IMR-90 (cell line): ENCODE measurements around the gene PPARG. TPM values are rescaled to one million over a fixed set of nuclear protein-coding genes. Genes with fewer than 3 reads are reported as not detected.

Experiments used
- ATAC-seq: fragments of 200-7000 bp; cut with Tn5 transposase; 2 replicates; pipeline ENCODE4 v1.9.1; 2020; ENCODE audit warnings: low read depth, mild to moderate bottlenecking, moderate library complexity
- BruUV-seq: library from RNA; stranded (reverse); fragments of 400-500 nt; replicated peaks from 2 replicates; lab custom pipeline; 2021; lab: Mats Ljungman, UMichigan
- CTCF ChIA-PET: fragments of 300-600 bp; formaldehyde crosslinking; extraction: SDS; loops from one replicate; lab custom pipeline; 2021; ENCODE audit warnings: antibody characterized with exemption; lab: Yijun Ruan, JAX
- POLR2A ChIA-PET: fragments of 300-600 bp; sonication (Branson Sonifier 250); formaldehyde crosslinking; loops from one replicate; lab custom pipeline; 2022; ENCODE audit warnings: antibody characterized with exemption; ENCODE audit not compliant: unreplicated experiment; lab: Charles Lee
- DNase-seq: peaks from one replicate; pipeline ENCODE4 v3.0.0; 2013
- H2AFZ ChIP-seq: replicated peaks from 2 replicates; pipeline ENCODE3; 2013; ENCODE audit warnings: low read length, mild to moderate bottlenecking; ENCODE audit not compliant: poor library complexity
- H2AK5ac ChIP-seq: 2 replicates; pipeline ENCODE4 v1.6.1; 2013; ENCODE audit warnings: low read depth, low read length, inconsistent platforms
- H2AK9ac ChIP-seq: replicated peaks from 2 replicates; pipeline ENCODE3; 2013; ENCODE audit warnings: mild to moderate bottlenecking, low read depth, low read length, moderate library complexity; ENCODE audit not compliant: poor library complexity
- H2BK120ac ChIP-seq: 2 replicates; pipeline ENCODE4 v1.6.1; 2013; ENCODE audit warnings: low read depth, low read length, inconsistent platforms
- H2BK15ac ChIP-seq: 3 replicates; pipeline ENCODE4 v1.6.1; 2013; ENCODE audit warnings: low read depth, low read length, inconsistent platforms
- H2BK20ac ChIP-seq: 2 replicates; pipeline ENCODE4 v1.6.1; 2013; ENCODE audit warnings: low read depth, mild to moderate bottlenecking, inconsistent platforms, low read length, moderate library complexity
- H2BK5ac ChIP-seq: 2 replicates; pipeline ENCODE4 v1.6.1; 2013; ENCODE audit warnings: mild to moderate bottlenecking, low read depth, low read length, inconsistent platforms; ENCODE audit not compliant: poor library complexity, severe bottlenecking
- H3K14ac ChIP-seq: replicated peaks from 2 replicates; pipeline ENCODE4 v1.6.1; 2013; ENCODE audit warnings: low read depth, low read length, inconsistent platforms
- H3K18ac ChIP-seq: 2 replicates; pipeline ENCODE4 v1.6.1; 2013; ENCODE audit warnings: low read depth, low read length, control low read depth
- H3K23ac ChIP-seq: 2 replicates; pipeline ENCODE4 v1.6.1; 2013; ENCODE audit warnings: low read depth, low read length, inconsistent platforms
- H3K27ac ChIP-seq: 2 replicates; pipeline ENCODE4 v1.5.1; 2013; ENCODE audit warnings: mild to moderate bottlenecking, control low read depth, low read length; ENCODE audit not compliant: insufficient read depth
- H3K27me3 ChIP-seq: 2 replicates; pipeline ENCODE4 v1.6.1; 2013; ENCODE audit warnings: low read length; ENCODE audit not compliant: control insufficient read depth, insufficient read depth
- H3K36me3 ChIP-seq: 2 replicates; pipeline ENCODE4 v1.6.1; 2013; ENCODE audit warnings: low read length, mixed read lengths; ENCODE audit not compliant: control insufficient read depth, insufficient read depth
- H3K4ac ChIP-seq: 2 replicates; pipeline ENCODE4 v1.6.1; 2013; ENCODE audit warnings: low read depth, low read length, inconsistent platforms
- H3K4me1 ChIP-seq: 2 replicates; pipeline ENCODE4 v1.6.1; 2013; ENCODE audit warnings: low read length, mixed read lengths; ENCODE audit not compliant: control insufficient read depth, insufficient read depth
- H3K4me2 ChIP-seq: 2 replicates; pipeline ENCODE4 v1.6.1; 2013; ENCODE audit warnings: low read depth, mild to moderate bottlenecking, control low read depth, low read length, moderate library complexity
- H3K4me3 ChIP-seq: 2 replicates; pipeline ENCODE4 v1.5.1; 2013; ENCODE audit warnings: low read depth, mild to moderate bottlenecking, control low read depth, low read length, moderate library complexity; ENCODE audit not compliant: insufficient read depth
- H3K56ac ChIP-seq: 2 replicates; pipeline ENCODE4 v1.6.1; 2013; ENCODE audit warnings: low read length, inconsistent platforms; ENCODE audit not compliant: insufficient read depth; ENCODE audit errors: extremely low read depth
- H3K79me1 ChIP-seq, 2 experiments: 2 replicates each; pipeline ENCODE4 v1.6.1; 2013; ENCODE audit warnings: low read length in 2 of 2, inconsistent platforms in 1 of 2, low read depth in 1 of 2
- H3K9ac ChIP-seq: 2 replicates; pipeline ENCODE4 v1.6.1; 2013; ENCODE audit warnings: low read depth, low read length, control low read depth
- H3K9me1 ChIP-seq: 2 replicates; pipeline ENCODE4 v1.6.1; 2013; ENCODE audit warnings: low read length, inconsistent platforms; ENCODE audit not compliant: insufficient read depth
- H3K9me3 ChIP-seq: 2 replicates; pipeline ENCODE4 v1.6.1; 2013; ENCODE audit warnings: low read length; ENCODE audit not compliant: control insufficient read depth, insufficient read depth
- H4K20me1 ChIP-seq: 2 replicates; pipeline ENCODE4 v1.6.1; 2013; ENCODE audit warnings: low read length, inconsistent platforms; ENCODE audit not compliant: insufficient read depth
- H4K5ac ChIP-seq: 2 replicates; pipeline ENCODE4 v1.6.1; 2013; ENCODE audit warnings: mild to moderate bottlenecking, low read depth, low read length, control low read depth
- H4K8ac ChIP-seq, 2 experiments: 2 replicates each; pipeline ENCODE4 v1.6.1; 2013; ENCODE audit warnings: low read depth in 2 of 2, low read length in 2 of 2, control low read depth in 1 of 2, inconsistent platforms in 1 of 2
- H4K91ac ChIP-seq: 2 replicates; pipeline ENCODE4 v1.6.1; 2013; ENCODE audit warnings: low read depth, low read length, inconsistent platforms; ENCODE audit not compliant: insufficient read depth
- NFE2L2 ChIP-seq: fragments of 150-350 bp; IDR thresholded peaks from 2 replicates; pipeline ENCODE4 v1.6.1; 2016; ENCODE audit warnings: low read depth, mild to moderate bottlenecking, low read length
- USF2 ChIP-seq: fragments of 150-350 bp; IDR thresholded peaks from 2 replicates; pipeline ENCODE4 v1.6.1; 2017; ENCODE audit warnings: mild to moderate bottlenecking, antibody characterized with exemption, low read length, low read depth
- WGBS, 2 experiments: methylation state at CpG; one replicate each; pipeline versions ENCODE4 v1.1.5 to v1.1.7; 2013; ENCODE audit warnings: missing lambda C conversion rate in 2 of 2; ENCODE audit not compliant: insufficient read length in 1 of 2; ENCODE audit errors: extremely low coverage in 2 of 2; 5-methylcytosine and 5-hydroxymethylcytosine counted together
- dilution Hi-C: fragments of 300-500 bp; cut with HindIII; formaldehyde crosslinking; loops from one replicate; pipeline ENCODE4 v1.14.3; 2018; ENCODE audit warnings: low sequenced_read_pairs; ENCODE audit not compliant: unreplicated experiment
- in situ Hi-C: fragments of 300-500 bp; cut with MboI; formaldehyde crosslinking; loops from 3 replicates; pipeline ENCODE4 v1.14.3; 2019; ENCODE audit warnings: low sequenced_read_pairs, inconsistent platforms, mixed read lengths
- intact Hi-C: fragments of 100-400 bp; cut with micrococcal nuclease; formaldehyde crosslinking; loops from 2 replicates; pipeline ENCODE4 v1.10.0; 2022
- polyA plus RNA-seq, 3 experiments: library from polyadenylated mRNA; depleted of rRNA; stranded (reverse); fragments of >200 nt; gene quantifications; 2 replicates each; pipeline ENCODE4 v1.2.3, GENCODE V29; 2012; ENCODE audit warnings: low replicate concordance in 1 of 3
- total RNA-seq: library from RNA; depleted of rRNA; stranded (reverse); fragments of >200 nt; gene quantifications from 2 replicates; pipeline ENCODE4 v1.2.3, GENCODE V29; 2012

PPARG gene
- total and polyA plus RNA-seq, 2 of the 4 experiments (the other 2 are of a cell fraction) = 11.2 to 23.8 TPM

GRCh38 chr3:12443781-12444522 is 155.1 kb downstream of the PPARG start (continued):
- TF ChIP-seq NFE2L2 = no peak

- no TSS peak for BruUV-seq
Measured at GRCh38 chr3:12444582-12445471, 156.0 kb downstream of the PPARG start.

More at GRCh38 chr3:12444582-12445471, 156.0 kb downstream of the PPARG start:
- no peaks in the 10 kb centered on the region for H3K9me1 ChIP-seq
- no peak overlapping the region for H3K23ac ChIP-seq
- H4K5ac ChIP-seq = no peak overlapping the region
- no peak overlapping the region for H4K8ac ChIP-seq
- intact Hi-C loops = no loop called here
- no peak overlapping the region for H2BK120ac ChIP-seq
- POLR2A ChIA-PET = no interaction called here
- no peak overlapping the region; the same call in 2 of the 3 replicates for H2BK15ac ChIP-seq
- H3K79me1 ChIP-seq = no peaks in the 10 kb centered on the region
- no peak overlapping the region for H3K18ac ChIP-seq
- H2AK5ac ChIP-seq = no peak overlapping the region
- H2AK9ac ChIP-seq = no peak overlapping the region
- peaks cover 6% of the 10 kb centered on the region; the same call in 1 of the 2 replicates for H3K27me3 ChIP-seq
- H4K91ac ChIP-seq = no peak overlapping the region
- CTCF ChIA-PET = no interaction called here
- TF ChIP-seq USF2 = no peak
- H3K4me1 ChIP-seq = peaks cover 8% of the 10 kb centered on the region
- no peak for DNase-seq
- H3K36me3 ChIP-seq = no peaks in the 10 kb centered on the region
- dilution Hi-C loops = no loop called here
- in situ Hi-C loops = no loop called here
- H3K27ac ChIP-seq = no peak overlapping the region
- no peak overlapping the region; the same call in 1 of the 2 replicates for H3K14ac ChIP-seq
- H3K9ac ChIP-seq = no peak overlapping the region
- no peak overlapping the region for H3K56ac ChIP-seq
- 70% methylated on average over 8 of the region's 24 CpGs; no CpG with 5 or more reads in 1 of the 2 experiments for WGBS, 2 experiments
- ATAC-seq = no peak; the same call in 1 of the 2 replicates
- 0 out of 2 replicates have a peak overlapping the region, but pooled peaks have one; percentile 24 for H3K4ac ChIP-seq
- no peak overlapping the region for H2BK20ac ChIP-seq
- no peaks in the 10 kb centered on the region for H3K9me3 ChIP-seq
- H4K20me1 ChIP-seq = no peaks in the 10 kb centered on the region
- no peak overlapping the region for H3K4me3 ChIP-seq
- no peak overlapping the region for H3K4me2 ChIP-seq
- no peak overlapping the region for H2BK5ac ChIP-seq
- peak overlapping the region; percentile 64 for H2AFZ ChIP-seq
